NT2/D1 (cell line): Measurements from ENCODE around the gene MATCAP1.
A peak's percentile ranks its signal among the peaks of the same experiment; 100 is the strongest.

Experiments used
- DNase-seq: peaks from one replicate; pipeline ENCODE4 v3.0.0-alpha.2; 2011; ENCODE audit warnings: low read depth, low spot score
- H3K27me3 ChIP-seq: 2 replicates; pipeline ENCODE4 v1.6.0; 2011; ENCODE audit warnings: mild to moderate bottlenecking; ENCODE audit not compliant: insufficient read length, insufficient read depth
- H3K36me3 ChIP-seq: 2 replicates; pipeline ENCODE4 v1.6.1; 2011; ENCODE audit warnings: mild to moderate bottlenecking, low read length, mixed read lengths; ENCODE audit not compliant: insufficient read depth, insufficient read length
- H3K4me1 ChIP-seq: 2 replicates; pipeline ENCODE4 v1.5.1; 2011; ENCODE audit not compliant: insufficient read depth, insufficient read length
- H3K4me3 ChIP-seq: 2 replicates; pipeline ENCODE4 v1.5.1; 2011; ENCODE audit warnings: low read depth; ENCODE audit not compliant: insufficient read length
- H3K9ac ChIP-seq: 2 replicates; pipeline ENCODE4 v1.6.0; 2011; ENCODE audit warnings: low read depth; ENCODE audit not compliant: insufficient read length
- H3K9me3 ChIP-seq: 2 replicates; pipeline ENCODE4 v1.5.1; 2011; ENCODE audit warnings: mild to moderate bottlenecking, low read length; ENCODE audit not compliant: insufficient read depth
- SUZ12 ChIP-seq: IDR thresholded peaks from 2 replicates; pipeline ENCODE4 v1.6.1; 2011; ENCODE audit not compliant: insufficient read length, insufficient read depth; ENCODE audit errors: extremely low read depth
- YY1 ChIP-seq: IDR thresholded peaks from 2 replicates; pipeline ENCODE4 v1.6.1; 2011; ENCODE audit not compliant: insufficient read length, insufficient read depth
- ZNF274 ChIP-seq: IDR thresholded peaks from 2 replicates; pipeline ENCODE4 v1.6.1; 2011; ENCODE audit warnings: mild to moderate bottlenecking, low read depth, low read length

MATCAP1 gene

GRCh38 chr16:67183627-67184452, at the start of gene MATCAP1:
TSS of gene MATCAP1 (minus strand) at chr16:67183963. CDS start at chr16:67180610, 3,353 bp downstream.
- H3K4me1 ChIP-seq: peaks cover 30% of the 10 kb centered on the region
- DNase-seq: peak; percentile 92
- no peak for TF ChIP-seq ZNF274
- no peak for TF ChIP-seq SUZ12
- TF ChIP-seq YY1: no peak

GRCh38 chr16:67230809-67231660, 47.3 kb upstream of the MATCAP1 start:
- no peaks in the 10 kb centered on the region for H3K9me3 ChIP-seq

More at GRCh38 chr16:67183627-67184452, at the start of gene MATCAP1:
- peaks cover 22% of the 10 kb centered on the region for H3K36me3 ChIP-seq
- no peaks in the 10 kb centered on the region for H3K9me3 ChIP-seq
- H3K27me3 ChIP-seq: peaks cover 30% of the 10 kb centered on the region
- H3K9ac ChIP-seq: peak within 1 kb of the TSS; percentile 87
- peak within 1 kb of the TSS; percentile 81 for H3K4me3 ChIP-seq

GRCh38 chr16:67229906-67230808, 46.4 kb upstream of the MATCAP1 start:
- H3K4me3 ChIP-seq: no peak overlapping the region
- peaks cover 5% of the 10 kb centered on the region for H3K4me1 ChIP-seq
- no peak overlapping the region for H3K9ac ChIP-seq
- H3K27me3 ChIP-seq: peaks cover 9% of the 10 kb centered on the region
- DNase-seq: no peak
- no peaks in the 10 kb centered on the region for H3K9me3 ChIP-seq
- TF ChIP-seq YY1 (no peak), ZNF274 (no peak), SUZ12 (no peak)
- H3K36me3 ChIP-seq: peaks cover 68% of the 10 kb centered on the region

More at GRCh38 chr16:67230809-67231660, 47.3 kb upstream of the MATCAP1 start:
- H3K27me3 ChIP-seq: peaks cover under 1% of the 10 kb centered on the region
- DNase-seq: no peak
- H3K4me1 ChIP-seq: peaks cover 9% of the 10 kb centered on the region
- H3K36me3 ChIP-seq: peaks cover 77% of the 10 kb centered on the region
- TF ChIP-seq ZNF274: no peak
- TF ChIP-seq SUZ12: no peak
- no peak for TF ChIP-seq YY1
- no peak overlapping the region for H3K4me3 ChIP-seq
- no peak overlapping the region for H3K9ac ChIP-seq

- no peaks in the 10 kb centered on the region for H3K9me3 ChIP-seq
- peaks cover 10% of the 10 kb centered on the region for H3K27me3 ChIP-seq
- H3K9ac ChIP-seq: no peak overlapping the region
- TF ChIP-seq ZNF274 (no peak), YY1 (no peak), SUZ12 (no peak)
- no peak overlapping the region for H3K4me3 ChIP-seq
- H3K4me1 ChIP-seq: peaks cover 5% of the 10 kb centered on the region
- no peak for DNase-seq
- H3K36me3 ChIP-seq: peaks cover 56% of the 10 kb centered on the region
Measured at GRCh38 chr16:67228905-67229304, 45.1 kb upstream of the MATCAP1 start.

- TF ChIP-seq YY1: no peak
- no peak for TF ChIP-seq SUZ12
- TF ChIP-seq ZNF274: no peak
- Histone ChIP-seq H3K4me1 (peaks cover 5% of the 10 kb centered on the region), H3K4me3 (peak overlapping the region; percentile 97), H3K36me3 (peaks cover 50% of the 10 kb centered on the region), H3K27me3 (peaks cover 10% of the 10 kb centered on the region), H3K9ac (peak overlapping the region; percentile 97), H3K9me3 (no peaks in the 10 kb centered on the region)
- DNase-seq: no peak
Measured at GRCh38 chr16:67228034-67228785, 44.4 kb upstream of the MATCAP1 start.

- DNase-seq: no peak
- H3K4me1 ChIP-seq: peaks cover 5% of the 10 kb centered on the region
- H3K9ac ChIP-seq: peak overlapping the region; percentile 97
- peaks cover 10% of the 10 kb centered on the region for H3K27me3 ChIP-seq
- peak overlapping the region; percentile 97 for H3K4me3 ChIP-seq
- no peak for TF ChIP-seq YY1
- TF ChIP-seq SUZ12: no peak
- TF ChIP-seq ZNF274: no peak
- H3K36me3 ChIP-seq: peaks cover 48% of the 10 kb centered on the region
- H3K9me3 ChIP-seq: no peaks in the 10 kb centered on the region
Measured at GRCh38 chr16:67227567-67227921, 43.8 kb upstream of the MATCAP1 start.
